Measurements from ENCODE around the gene LBR.

DNA sequence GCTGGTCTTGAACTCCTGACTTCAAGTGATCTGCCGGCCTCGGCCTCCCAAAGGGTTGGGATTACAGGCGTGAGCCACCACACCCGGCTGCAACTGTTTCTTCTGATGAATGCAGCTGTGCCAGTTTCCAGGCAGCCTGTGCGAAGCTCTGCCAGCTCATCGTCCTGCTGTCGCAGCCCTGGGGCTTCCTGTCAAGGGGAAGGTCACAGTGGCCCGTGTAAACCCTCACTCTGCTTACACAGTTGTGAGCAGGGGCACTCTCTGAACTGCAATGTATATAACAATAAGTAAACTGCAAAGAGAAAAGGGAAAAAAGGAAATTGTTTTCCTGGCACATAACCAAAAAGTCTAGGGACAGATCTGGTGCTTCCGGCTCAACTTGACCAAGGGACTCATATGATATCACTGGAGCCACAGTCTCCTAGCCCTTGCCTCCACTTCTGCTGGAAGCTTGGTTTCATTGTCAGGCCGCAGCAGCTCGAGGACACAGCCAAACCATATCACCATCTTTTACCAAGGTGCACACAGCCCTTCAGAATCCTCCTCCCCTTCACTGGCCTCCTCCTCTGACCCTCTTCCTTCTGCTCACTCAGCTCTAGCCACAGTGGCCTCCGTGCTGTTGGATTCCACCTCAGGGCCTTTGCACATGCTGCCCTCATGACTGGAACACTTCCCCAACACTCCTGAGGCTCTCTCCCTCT lies 22.8 kb upstream of the LBR start:
- TF ChIP-seq, protein P1, sequence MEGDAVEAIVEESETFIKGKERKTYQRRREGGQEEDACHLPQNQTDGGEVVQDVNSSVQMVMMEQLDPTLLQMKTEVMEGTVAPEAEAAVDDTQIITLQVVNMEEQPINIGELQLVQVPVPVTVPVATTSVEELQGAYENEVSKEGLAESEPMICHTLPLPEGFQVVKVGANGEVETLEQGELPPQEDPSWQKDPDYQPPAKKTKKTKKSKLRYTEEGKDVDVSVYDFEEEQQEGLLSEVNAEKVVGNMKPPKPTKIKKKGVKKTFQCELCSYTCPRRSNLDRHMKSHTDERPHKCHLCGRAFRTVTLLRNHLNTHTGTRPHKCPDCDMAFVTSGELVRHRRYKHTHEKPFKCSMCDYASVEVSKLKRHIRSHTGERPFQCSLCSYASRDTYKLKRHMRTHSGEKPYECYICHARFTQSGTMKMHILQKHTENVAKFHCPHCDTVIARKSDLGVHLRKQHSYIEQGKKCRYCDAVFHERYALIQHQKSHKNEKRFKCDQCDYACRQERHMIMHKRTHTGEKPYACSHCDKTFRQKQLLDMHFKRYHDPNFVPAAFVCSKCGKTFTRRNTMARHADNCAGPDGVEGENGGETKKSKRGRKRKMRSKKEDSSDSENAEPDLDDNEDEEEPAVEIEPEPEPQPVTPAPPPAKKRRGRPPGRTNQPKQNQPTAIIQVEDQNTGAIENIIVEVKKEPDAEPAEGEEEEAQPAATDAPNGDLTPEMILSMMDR (conservative IDR thresholded peaks at IDR 0.05 in 1 of 2, IDR thresholded peaks at IDR 0.05 in 1 of 2; ENCODE audit: extremely low read depth in 1 of 2, insufficient read depth in 1 of 2, low read depth in 1 of 2, low read length in 2 of 2), result no peak
- no peak for TF ChIP-seq EZH2 (IDR thresholded peaks at IDR 0.05; ENCODE audit: borderline replicate concordance, low read length)

Data from mammary epithelial cell (primary cell).